NCI-H1694 (cell line): ENCODE results near the gene CCDC190.
"Not testable (repeated sequence)": the region's sequence is repeated elsewhere in the genome, so short reads cannot be mapped to it uniquely, and the experiment has no call there.

ENCODE experiments used
- DNase-seq: peaks from one replicate; lab custom pipeline; 2025; lab: John Stamatoyannopoulos, UW

CCDC190 gene

GRCh38 chr1:162861101-162861500, at the start of gene CCDC190:
TSS of gene CCDC190 (minus strand) at chr1:162861175. CDS start at chr1:162859646, 1,529 bp downstream.
- no peak for DNase-seq

- no peak for DNase-seq
These were observed 49.2 kb upstream of the CCDC190 start for GRCh38 chr1:162910161-162910560.

DNA sequence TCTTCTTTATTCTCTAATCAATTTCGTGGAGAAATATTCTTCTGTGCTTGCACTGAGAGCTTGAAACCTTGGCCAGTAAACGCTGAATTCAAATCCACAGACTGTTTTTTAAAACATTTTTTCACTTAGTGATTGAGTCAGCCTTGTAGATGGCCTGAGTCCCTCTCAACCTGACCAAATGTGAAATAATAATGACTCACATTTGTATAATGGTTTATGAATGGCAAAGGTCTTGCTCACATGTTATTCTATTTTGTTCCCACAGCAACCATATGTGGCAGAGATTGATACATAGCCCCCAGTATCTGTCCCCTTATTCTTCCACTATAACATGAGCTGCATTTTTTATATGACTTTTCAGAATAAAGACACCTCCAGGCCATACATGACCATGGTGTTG, 47.8 kb upstream of the CCDC190 start:
- no peak for DNase-seq

DNA sequence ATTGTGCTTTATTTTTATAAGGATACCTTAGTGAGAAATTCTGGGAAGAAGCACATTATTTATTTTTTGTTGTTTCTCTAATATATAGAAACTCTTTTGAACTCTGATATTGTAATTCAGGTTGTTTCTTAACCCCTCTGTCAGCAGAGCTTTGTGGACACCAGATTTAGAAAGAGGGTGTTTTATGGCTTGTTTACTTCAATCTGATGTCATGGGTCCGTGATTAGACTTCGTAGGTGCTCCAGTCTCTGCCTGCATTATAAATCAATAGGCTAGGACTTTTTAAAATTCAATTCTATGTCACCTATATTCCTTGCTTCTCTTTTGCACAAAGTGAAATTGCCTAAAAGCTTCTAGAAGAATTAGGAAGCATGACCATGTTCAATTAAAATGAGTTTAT, 47.3 kb upstream of the CCDC190 start:
- no peak for DNase-seq

DNA sequence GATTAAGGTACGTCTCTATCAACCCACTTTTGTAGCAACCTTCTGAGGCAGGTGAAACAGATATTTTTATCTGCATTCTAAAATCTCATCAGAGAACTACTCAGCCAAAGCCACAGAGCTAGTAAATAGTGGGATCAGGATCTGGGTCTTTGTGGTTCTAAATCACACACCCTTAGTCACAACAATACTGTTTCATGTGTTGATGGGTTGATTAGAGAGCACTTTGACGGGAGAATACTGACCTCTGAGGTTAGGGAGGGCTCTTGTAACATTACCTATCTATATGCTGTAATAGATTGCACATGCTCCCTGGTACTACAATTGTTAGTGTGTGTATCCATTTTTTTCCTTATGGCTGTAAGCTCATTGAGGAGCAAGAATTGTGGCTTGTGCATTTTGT, 45.5 kb upstream of the CCDC190 start:
- no peak for DNase-seq

DNA sequence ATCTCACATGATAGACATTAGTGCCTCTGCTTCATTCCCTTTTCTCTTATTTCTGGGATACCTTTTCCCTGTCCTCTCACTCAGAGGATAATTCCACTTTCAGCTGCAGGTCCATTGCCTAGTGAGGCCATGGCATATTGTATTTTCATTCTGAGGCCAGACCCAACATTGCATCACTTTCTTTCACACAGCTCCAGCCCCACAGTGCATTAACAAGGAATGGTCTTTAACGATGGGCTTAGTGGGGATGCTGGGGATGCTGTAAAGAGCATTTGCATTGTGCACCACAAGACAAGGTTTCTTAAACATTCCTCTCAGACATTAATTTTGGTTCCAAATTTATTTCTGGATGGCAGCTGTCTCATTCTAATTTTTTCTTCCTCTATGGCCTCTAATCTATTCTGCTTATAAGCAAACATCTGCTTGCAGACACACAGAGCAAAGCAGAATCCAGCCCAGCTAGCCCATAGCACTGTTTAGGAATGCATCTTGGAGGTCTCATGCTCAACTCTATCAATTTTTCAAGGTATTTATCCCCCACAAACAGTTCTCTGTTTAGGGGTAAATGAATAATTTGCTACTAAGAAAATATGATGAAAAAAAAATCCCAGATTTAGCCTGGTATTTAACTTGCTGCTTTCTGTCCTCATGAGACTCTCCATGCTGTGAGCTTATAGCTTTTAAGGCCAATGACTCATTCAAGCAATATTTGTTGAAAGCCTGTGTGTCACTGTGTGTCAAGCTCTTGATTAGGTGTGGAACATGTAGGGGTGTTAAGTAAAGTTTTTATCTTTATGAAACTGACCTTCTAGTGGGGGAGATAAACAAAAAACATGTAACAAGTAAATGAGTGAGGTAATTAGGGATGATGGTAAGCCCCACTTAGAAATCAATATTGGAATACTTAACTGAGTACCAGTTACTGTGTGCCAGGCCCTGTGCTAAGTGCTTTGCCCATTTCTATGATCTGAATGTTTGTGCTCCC, 44.5 kb upstream of the CCDC190 start:
- no peak for DNase-seq

DNA sequence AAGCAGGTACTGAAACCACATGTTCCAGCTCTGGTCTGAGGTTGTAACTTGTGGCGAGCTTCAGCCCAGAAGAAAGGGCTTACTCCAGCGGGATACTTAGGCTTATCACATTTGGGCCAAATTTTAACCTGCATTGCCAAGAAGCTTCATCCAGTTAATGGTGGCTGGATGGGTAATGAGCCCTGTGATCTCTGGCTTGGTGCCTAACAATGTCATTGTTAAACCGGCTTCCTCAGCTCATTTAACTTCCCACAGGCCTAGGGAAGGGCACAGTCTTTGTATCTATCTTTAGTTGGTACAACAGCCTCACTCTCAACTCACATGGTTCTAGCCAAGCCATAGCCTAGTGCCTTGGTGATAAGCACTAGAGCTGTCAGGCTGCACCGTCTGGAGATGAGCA, 43.6 kb upstream of the CCDC190 start:
- DNase-seq, result peak; percentile 22

GRCh38 chr1:162904023-162904422, 43.0 kb upstream of the CCDC190 start:
- no peak for DNase-seq

DNA sequence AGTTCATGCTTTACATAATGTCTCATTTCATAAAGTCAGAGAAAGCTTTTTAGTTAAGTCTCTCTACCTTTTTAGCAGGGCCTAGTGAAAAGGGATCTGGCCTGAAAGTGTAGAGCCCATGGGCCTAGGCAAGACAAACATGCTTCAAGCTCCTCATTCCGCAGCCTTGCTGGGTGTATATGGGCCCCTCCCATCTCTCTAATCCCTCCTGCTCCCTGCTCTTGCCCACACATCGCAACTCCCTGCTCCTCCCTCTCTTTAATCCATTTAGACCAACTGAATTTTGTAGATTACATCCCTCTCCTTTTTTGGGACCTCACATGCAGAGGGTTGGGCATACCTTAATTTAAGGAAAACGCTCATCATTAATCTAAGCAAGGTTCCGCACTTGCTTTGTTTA, 42.3 kb upstream of the CCDC190 start:
- no peak for DNase-seq

- DNase-seq, result no peak
These were observed 41.4 kb upstream of the CCDC190 start for GRCh38 chr1:162902416-162902815.

GRCh38 chr1:162901243-162901642, 40.3 kb upstream of the CCDC190 start:
- DNase-seq, result no peak

DNA sequence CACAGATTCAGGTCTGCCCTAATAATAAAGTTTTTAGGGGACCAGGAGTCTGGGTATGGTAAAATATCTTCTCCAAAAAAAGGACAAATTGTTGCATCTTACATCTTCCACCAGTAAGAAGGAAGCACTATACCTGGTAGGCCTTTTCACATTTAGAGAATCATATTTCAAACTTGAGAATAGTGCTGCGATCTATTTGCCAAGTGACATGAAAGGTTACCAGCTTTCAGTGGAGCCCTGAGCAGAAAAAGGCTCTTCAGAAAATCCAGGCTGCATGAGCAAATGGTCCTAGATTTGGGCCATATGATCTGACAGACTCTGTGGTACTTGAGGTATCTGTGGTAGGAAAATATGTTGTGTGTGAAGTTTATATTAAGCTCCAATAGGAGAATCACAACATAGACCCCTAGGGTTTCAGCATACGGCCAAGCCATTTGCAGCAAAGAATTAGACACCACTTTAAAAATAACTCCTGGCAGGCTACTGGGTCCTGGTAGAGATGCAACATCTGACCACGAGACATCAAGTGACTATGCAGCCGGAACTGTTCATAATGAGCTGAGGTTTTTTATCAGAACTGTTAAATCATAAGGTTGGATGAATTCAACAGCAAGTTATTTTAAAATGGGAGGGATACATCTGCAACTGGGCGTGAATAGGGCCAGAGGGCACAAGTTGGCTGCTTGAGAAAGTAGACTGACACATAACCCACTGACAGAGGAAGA, 38.6 kb upstream of the CCDC190 start:
- DNase-seq, result no peak

GRCh38 chr1:162893612-162893908, 32.6 kb upstream of the CCDC190 start:
- DNase-seq, result no peak

DNA sequence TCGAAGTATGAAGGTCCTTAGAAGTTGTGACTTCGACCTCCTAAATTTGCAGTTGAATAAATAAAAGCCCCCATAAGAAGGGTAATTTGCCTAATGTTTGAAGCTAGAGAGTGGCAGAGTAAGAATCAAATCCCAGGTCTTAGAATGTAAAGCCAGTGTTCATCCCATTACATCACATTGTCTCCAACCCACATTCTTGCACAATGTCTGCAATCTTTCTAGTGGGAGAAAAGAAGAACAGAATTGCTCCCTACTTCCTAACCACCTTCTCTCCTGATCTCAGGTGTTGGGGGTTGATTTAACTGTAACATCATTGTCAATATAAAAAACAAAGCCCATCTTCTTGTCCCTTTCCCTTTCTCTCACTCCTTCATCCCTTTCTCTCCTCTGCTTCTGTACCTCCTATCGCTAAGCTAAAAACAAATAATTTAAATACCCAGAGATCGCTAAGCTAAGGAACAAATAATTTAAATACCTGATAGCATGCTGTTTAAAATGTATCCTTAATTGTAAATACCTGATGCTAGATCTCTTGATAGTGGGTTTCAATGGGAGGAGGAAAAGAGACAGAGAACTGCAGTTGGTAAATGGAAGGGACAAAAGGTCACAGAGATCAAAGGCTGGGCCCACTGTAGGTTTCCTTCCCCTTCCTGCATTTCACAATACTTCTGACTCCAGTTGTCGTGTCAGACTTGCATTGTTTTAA, 32.1 kb upstream of the CCDC190 start:
- DNase-seq, result no peak

GRCh38 chr1:162889989-162890388, 29.0 kb upstream of the CCDC190 start:
- no peak for DNase-seq

DNA sequence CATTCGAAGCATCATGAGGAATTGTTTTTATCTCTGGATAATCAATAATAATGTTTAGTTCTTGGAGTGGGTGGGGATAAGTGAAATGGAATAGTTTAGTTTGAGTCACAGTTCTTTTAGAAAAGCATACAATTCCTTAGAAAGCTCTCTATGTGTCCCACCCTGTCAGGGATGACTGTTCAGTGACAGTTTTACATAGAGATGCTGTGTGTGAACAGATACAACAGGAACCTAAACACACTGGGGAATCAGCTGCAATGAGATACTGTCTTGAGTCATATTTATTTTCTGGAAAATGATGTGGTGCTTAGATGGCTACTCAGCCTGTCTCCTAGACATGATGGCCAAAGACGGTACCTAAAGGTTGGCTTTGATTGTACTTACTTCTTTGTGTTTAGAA, 25.7 kb upstream of the CCDC190 start:
- DNase-seq, result no peak

GRCh38 chr1:162885265-162885664, 24.3 kb upstream of the CCDC190 start:
- DNase-seq, result no peak

GRCh38 chr1:162884831-162885230, 23.9 kb upstream of the CCDC190 start:
- DNase-seq, result no peak

DNA sequence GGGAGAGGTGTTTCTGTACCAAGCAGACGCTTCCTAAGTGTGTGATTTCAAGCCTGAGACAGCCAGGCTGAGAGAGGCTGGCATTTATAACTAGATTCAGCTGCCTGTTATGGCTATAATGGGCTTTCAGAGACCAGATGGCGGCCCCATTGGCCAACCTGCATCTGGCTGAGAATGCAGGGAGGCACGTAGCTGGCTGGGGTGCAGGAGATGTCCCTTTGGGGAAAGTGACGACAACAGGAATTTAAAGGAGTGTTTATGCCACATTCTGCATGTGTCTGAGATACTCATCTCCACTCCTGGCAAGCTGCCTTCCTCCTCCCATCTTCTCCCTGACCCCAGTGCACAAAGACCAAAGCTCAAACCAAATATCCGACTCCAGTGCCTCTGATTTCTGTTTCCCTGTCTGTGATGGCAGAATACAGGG, 21.3 kb upstream of the CCDC190 start:
- DNase-seq, result peak; percentile 22

GRCh38 chr1:162881590-162881989, 20.6 kb upstream of the CCDC190 start:
- no peak for DNase-seq

- DNase-seq, result not testable (repeated sequence)
These were observed 19.6 kb upstream of the CCDC190 start for GRCh38 chr1:162880617-162881016.

DNA sequence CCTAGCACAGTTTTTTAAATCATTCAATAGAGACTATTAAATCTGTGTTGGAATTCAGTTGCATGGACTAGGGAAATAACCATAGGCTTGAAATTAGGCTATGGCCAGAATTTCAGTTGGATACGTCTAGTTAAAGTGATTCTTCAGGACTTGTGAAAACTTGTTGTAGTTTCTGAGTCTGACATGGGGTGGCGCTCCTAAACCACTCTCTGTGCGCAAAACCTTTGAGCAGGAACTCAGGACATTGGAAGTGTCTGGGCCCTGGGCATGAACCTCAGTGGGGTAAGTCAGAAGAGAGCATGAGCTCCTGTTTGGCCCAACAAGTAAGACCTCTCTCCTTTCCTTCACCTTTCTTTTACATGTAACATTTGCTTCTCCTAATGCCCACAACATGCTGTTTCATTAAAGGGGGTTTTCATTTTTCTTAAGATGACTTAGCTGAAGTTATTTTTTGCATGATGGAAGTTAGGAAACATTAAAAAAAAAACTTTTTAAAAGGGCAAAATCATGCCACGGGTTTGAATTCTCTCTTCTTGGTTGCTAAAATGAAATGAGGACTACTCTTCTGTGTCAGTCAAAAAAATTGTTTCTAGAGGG, 17.1 kb upstream of the CCDC190 start:
- DNase-seq, result peak; percentile 46
